Tibial nerve (tissue), 4 donors: ENCODE measurements around the gene ANKRD50. TPM values are rescaled to one million over a fixed set of nuclear protein-coding genes. Genes with fewer than 3 reads are reported as not detected.

Experiments used
- DNase-seq, 2 donors: peaks; one replicate each; pipeline ENCODE4 v3.0.0-alpha.2; 2019; ENCODE audit warnings: low spot score in 2 of 2
- H3K27ac ChIP-seq, 4 donors: fragments of 200-600 bp; sonication (generic) in 3 of 4; one replicate each; pipeline ENCODE4 v1.5.1; 2017 to 2019; ENCODE audit warnings: mild to moderate bottlenecking in 1 of 4
- H3K27me3 ChIP-seq, 2 donors: fragments of 200-600 bp; sonication (generic) in 1 of 2; one replicate each; pipeline versions ENCODE4 v1.5.1 to v1.6.0; 2017 to 2019
- H3K36me3 ChIP-seq, 3 donors: fragments of 200-600 bp; sonication (generic); one replicate each; pipeline ENCODE4 v1.5.1; 2018 to 2019
- H3K4me1 ChIP-seq, 4 donors: fragments of 200-600 bp; sonication (generic) in 3 of 4; one replicate each; pipeline ENCODE4 v1.5.1; 2017 to 2019
- H3K4me3 ChIP-seq, 4 donors: fragments of 200-600 bp; sonication (generic) in 3 of 4; one replicate each; pipeline ENCODE4 v1.5.1; 2017 to 2019; ENCODE audit warnings: mild to moderate bottlenecking in 1 of 4, moderate library complexity in 1 of 4
- H3K9me3 ChIP-seq, 4 donors: fragments of 200-600 bp; sonication (generic) in 3 of 4; one replicate each; pipeline ENCODE4 v1.5.1; 2017 to 2019
- CTCF ChIP-seq, 5 experiments: fragments of 200-600 bp in 3 of 5; fragments of 450-650 bp in 2 of 5; sonication (generic) in 3 of 5; IDR thresholded peaks; one replicate each; pipeline ENCODE4 v1.5.1; 2016 to 2019; ENCODE audit warnings: antibody characterized with exemption in 5 of 5, mild to moderate bottlenecking in 3 of 5, moderate library complexity in 2 of 5
- EP300 ChIP-seq, 2 donors: sonication (generic); formaldehyde crosslinking; IDR thresholded peaks; one replicate each; pipeline ENCODE4 v1.6.1; 2017; ENCODE audit warnings: antibody characterized with exemption in 2 of 2, mild to moderate bottlenecking in 1 of 2
- POLR2A ChIP-seq, 2 donors: fragments of 450-650 bp; IDR thresholded peaks; one replicate each; pipeline ENCODE4 v1.6.1; 2017; ENCODE audit warnings: antibody characterized with exemption in 2 of 2, mild to moderate bottlenecking in 2 of 2, moderate library complexity in 2 of 2
- WGBS, 2 donors: methylation state at CpG; one replicate each; pipeline ENCODE4 v1.1.5; 2018; 5-methylcytosine and 5-hydroxymethylcytosine counted together
- total RNA-seq, 4 donors: library from RNA; depleted of rRNA; stranded (reverse); fragments of >200 nt; gene quantifications; one replicate each; pipeline ENCODE4 v1.1.0, GENCODE V29; 2016

ANKRD50 gene
- total RNA-seq, 4 donors from 2014 or later = 16.5 to 26.4 (median 19.5) TPM

- 19 to 25% methylated on average over 7 of the region's 7 CpGs for WGBS, 2 donors
- Histone ChIP-seq H3K27me3 (no peaks in the 10 kb centered on the region), H3K9me3 (no peaks in the 10 kb centered on the region), H3K4me3 (peak overlapping the region; percentile 13 to 93 (median 90)), H3K4me1 (peaks cover 0 to 55% (median 11%) of the 10 kb centered on the region in 4 donors), H3K27ac (peak overlapping the region in 2 of 4 donors; percentile 96 to 97), H3K36me3 (no peaks in the 10 kb centered on the region)
- TF ChIP-seq EP300 (IDR thresholded peaks at IDR 0.05) (no peak), CTCF (IDR thresholded peaks at IDR 0.05) (no peak), POLR2A (IDR thresholded peaks at IDR 0.05) (no peak)
- DNase-seq = no peak
Measured at GRCh38 chr4:124710015-124710741, 2.4 kb downstream of the ANKRD50 start.

- TF ChIP-seq EP300 (IDR thresholded peaks at IDR 0.05) (no peak), POLR2A (IDR thresholded peaks at IDR 0.05) (no peak), CTCF (IDR thresholded peaks at IDR 0.05) (no peak)
- DNase-seq = no peak
- no peaks in the 10 kb centered on the region for H3K36me3 ChIP-seq
- peak overlapping the region in 2 of 4 donors; percentile 9 to 97 for H3K27ac ChIP-seq
- no peaks in the 10 kb centered on the region for H3K27me3 ChIP-seq
- H3K4me1 ChIP-seq = peaks cover 0 to 66% (median 11%) of the 10 kb centered on the region in 4 donors
- H3K4me3 ChIP-seq = peak overlapping the region in 2 of 4 donors; percentile 18 to 24
- 37 to 61% methylated on average over 1 of the region's 1 CpG for WGBS, 2 donors
- no peaks in the 10 kb centered on the region for H3K9me3 ChIP-seq
Measured at GRCh38 chr4:124708517-124709300, 3.8 kb downstream of the ANKRD50 start.

- no peaks in the 10 kb centered on the region for H3K9me3 ChIP-seq
- no peak for DNase-seq
- no peaks in the 10 kb centered on the region for H3K27me3 ChIP-seq
- TF ChIP-seq POLR2A (IDR thresholded peaks at IDR 0.05) (no peak), CTCF (IDR thresholded peaks at IDR 0.05) (no peak)
- 78 to 83% methylated on average over 2 of the region's 2 CpGs for WGBS, 2 donors
- peaks cover 0 to 7% (median 0%) of the 10 kb centered on the region in 3 donors for H3K36me3 ChIP-seq
- peaks cover 0 to 57% (median 9%) of the 10 kb centered on the region in 4 donors for H3K4me1 ChIP-seq
- H3K4me3 ChIP-seq = no peak overlapping the region
- peak overlapping the region in 1 of 4 donors; percentile 26 for H3K27ac ChIP-seq
Measured at GRCh38 chr4:124705393-124705792, 7.1 kb downstream of the ANKRD50 start.

- peaks cover 0 to 35% (median 2%) of the 10 kb centered on the region in 4 donors for H3K4me1 ChIP-seq
- DNase-seq = no peak
- peaks cover 0 to 7% (median 0%) of the 10 kb centered on the region in 3 donors for H3K36me3 ChIP-seq
- H3K27ac ChIP-seq = no peak overlapping the region
- no peaks in the 10 kb centered on the region for H3K9me3 ChIP-seq
- H3K27me3 ChIP-seq = no peaks in the 10 kb centered on the region
- 71 to 72% methylated on average over 6 of the region's 6 CpGs for WGBS, 2 donors
- no peak overlapping the region for H3K4me3 ChIP-seq
- TF ChIP-seq EP300 (IDR thresholded peaks at IDR 0.05) (no peak), CTCF (IDR thresholded peaks at IDR 0.05) (no peak), POLR2A (IDR thresholded peaks at IDR 0.05) (no peak)
Measured at GRCh38 chr4:124703154-124703553, 9.4 kb downstream of the ANKRD50 start.

GRCh38 chr4:124697441-124697840 is 15.1 kb downstream of the ANKRD50 start:
- Histone ChIP-seq H3K9me3 (peaks cover 0 to 17% (median 4%) of the 10 kb centered on the region in 4 donors), H3K36me3 (peaks cover 0 to 20% (median 0%) of the 10 kb centered on the region in 3 donors), H3K4me1 (no peaks in the 10 kb centered on the region), H3K27ac (no peak overlapping the region), H3K4me3 (no peak overlapping the region), H3K27me3 (no peaks in the 10 kb centered on the region)
- no peak for DNase-seq
- WGBS, 2 donors = 97 to 98% methylated on average over 2 of the region's 2 CpGs
- no peak for TF ChIP-seq POLR2A (IDR thresholded peaks at IDR 0.05)
- no peak for TF ChIP-seq EP300 (IDR thresholded peaks at IDR 0.05)
- TF ChIP-seq CTCF (IDR thresholded peaks at IDR 0.05) = no peak
